H1 (cell line): Measurements from ENCODE around the gene ST14. TPM values are rescaled to one million over a fixed set of nuclear protein-coding genes. Genes with fewer than 3 reads are reported as not detected.
A peak's percentile ranks its signal among the peaks of the same experiment; 100 is the strongest.

Experiments used
- CTCF ChIA-PET: fragments of 300-600 bp; sonication (Branson Sonifier 250); formaldehyde crosslinking; loops from one replicate; lab custom pipeline; 2021; ENCODE audit not compliant: partially characterized antibody; lab: Charles Lee
- POLR2A ChIA-PET: fragments of 300-600 bp; sonication (Branson Sonifier 250); formaldehyde crosslinking; loops from one replicate; lab custom pipeline; 2021; ENCODE audit warnings: inconsistent platforms; ENCODE audit not compliant: partially characterized antibody; lab: Charles Lee
- DNase-seq, 2 experiments: peaks; one replicate each; pipeline versions ENCODE4 v3.0.0 to v3.0.0-alpha.2; 2010 to 2022; ENCODE audit warnings: low spot score in 2 of 2, low read depth in 1 of 2, mixed read lengths in 1 of 2
- FAIRE-seq: peaks from 2 replicates; lab custom pipeline; 2011; peaks lifted over from hg19 to GRCh38; lab: Jason Lieb, UNC
- H2AFZ ChIP-seq: 2 replicates; pipeline ENCODE4 v1.8.1; 2012; ENCODE audit warnings: low read length, inconsistent platforms
- H2AK5ac ChIP-seq: 2 replicates; pipeline ENCODE4 v1.6.1; 2013; ENCODE audit warnings: low read depth, low read length
- H2BK120ac ChIP-seq: replicated peaks from 2 replicates; pipeline ENCODE3; 2013; ENCODE audit warnings: low read depth, low read length, inconsistent platforms
- H2BK12ac ChIP-seq: 2 replicates; pipeline ENCODE4 v1.6.1; 2013; ENCODE audit warnings: low read depth, low read length
- H2BK15ac ChIP-seq: 2 replicates; pipeline ENCODE4 v1.6.1; 2013; ENCODE audit warnings: low read length
- H2BK20ac ChIP-seq: 2 replicates; pipeline ENCODE4 v1.6.1; 2013; ENCODE audit warnings: low read length
- H2BK5ac ChIP-seq: 2 replicates; pipeline ENCODE4 v1.6.1; 2013; ENCODE audit warnings: low read depth, low read length
- H3K14ac ChIP-seq: 2 replicates; pipeline ENCODE4 v1.6.1; 2013; ENCODE audit warnings: inconsistent platforms; ENCODE audit not compliant: insufficient read length
- H3K18ac ChIP-seq: 2 replicates; pipeline ENCODE4 v1.6.1; 2013; ENCODE audit warnings: low read length; ENCODE audit errors: extremely low read depth
- H3K23ac ChIP-seq: 2 replicates; pipeline ENCODE4 v1.6.1; 2013; ENCODE audit warnings: inconsistent platforms; ENCODE audit not compliant: insufficient read length
- H3K23me2 ChIP-seq: 2 replicates; pipeline ENCODE4 v1.6.1; 2013; ENCODE audit warnings: low read depth, low read length
- H3K27ac ChIP-seq: 2 replicates; pipeline ENCODE4 v1.6.1; 2011; ENCODE audit warnings: low read depth, low read length, inconsistent platforms
- H3K27me3 ChIP-seq, 4 experiments: replicated peaks in 1 of 4; 1 replicate in 1 of 4; 2 replicates in 3 of 4; pipeline versions ENCODE4 v1.6.1 to v1.8.1; 2011 to 2013; ENCODE audit warnings: low read length in 3 of 4, mild to moderate bottlenecking in 3 of 4, inconsistent platforms in 2 of 4, mixed read lengths in 2 of 4, moderate library complexity in 1 of 4; ENCODE audit not compliant: control insufficient read depth in 3 of 4, insufficient read depth in 3 of 4; ENCODE audit errors: extremely low read depth in 1 of 4
- H3K36me3 ChIP-seq, 4 experiments: 2 replicates each; pipeline versions ENCODE4 v1.6.1 to v1.8.1; 2011 to 2013; ENCODE audit warnings: mild to moderate bottlenecking in 4 of 4, low read length in 3 of 4, moderate library complexity in 2 of 4, control low read depth in 1 of 4, inconsistent platforms in 1 of 4; ENCODE audit not compliant: insufficient read depth in 4 of 4, control insufficient read depth in 2 of 4
- H3K4ac ChIP-seq: replicated peaks from 2 replicates; pipeline ENCODE3; 2013; ENCODE audit warnings: low read length, low read depth, mixed read lengths, inconsistent platforms; ENCODE audit not compliant: insufficient read length
- H3K4me1 ChIP-seq, 4 experiments: replicated peaks in 1 of 4; 1 replicate in 1 of 4; 2 replicates in 3 of 4; pipeline versions ENCODE4 v1.6.1 to v1.8.1; 2011 to 2013; ENCODE audit warnings: low read length in 3 of 4, inconsistent platforms in 2 of 4, mixed read lengths in 1 of 4; ENCODE audit not compliant: insufficient read depth in 4 of 4, control insufficient read depth in 3 of 4
- H3K4me2 ChIP-seq, 2 experiments: 2 replicates each; pipeline versions ENCODE4 v1.6.1 to v1.8.1; 2011 to 2013; ENCODE audit warnings: low read depth in 2 of 2, low read length in 2 of 2, control low read depth in 1 of 2, inconsistent platforms in 1 of 2, mild to moderate bottlenecking in 1 of 2; ENCODE audit not compliant: insufficient read depth in 1 of 2
- H3K4me3 ChIP-seq, 4 experiments: fragments of 200-600, 300-600 bp in 1 of 4; sonication (generic), shearing (Covaris generic), sonication (Bioruptor Twin) in 1 of 4; 2 replicates each; pipeline versions ENCODE4 v1.5.1 to v1.8.1; 2011 to 2016; ENCODE audit warnings: low read length in 4 of 4, low read depth in 3 of 4, control low read depth in 2 of 4, inconsistent platforms in 2 of 4, mild to moderate bottlenecking in 2 of 4, mixed read lengths in 1 of 4, moderate library complexity in 1 of 4; ENCODE audit not compliant: insufficient read depth in 2 of 4; ENCODE audit errors: extremely low read depth in 1 of 4
- H3K56ac ChIP-seq: replicated peaks from 2 replicates; pipeline ENCODE3; 2013; ENCODE audit warnings: low read depth, mild to moderate bottlenecking, mixed read lengths, low read length, inconsistent platforms; ENCODE audit not compliant: insufficient read length
- H3K79me1 ChIP-seq: 2 replicates; pipeline ENCODE4 v1.6.1; 2013; ENCODE audit warnings: low read depth, low read length, control low read depth
- H3K79me2 ChIP-seq, 2 experiments: 2 replicates each; pipeline versions ENCODE4 v1.6.1 to v1.8.1; 2012 to 2013; ENCODE audit warnings: low read length in 2 of 2, mild to moderate bottlenecking in 2 of 2, inconsistent platforms in 1 of 2; ENCODE audit not compliant: insufficient read depth in 2 of 2, control insufficient read depth in 1 of 2
- H3K9ac ChIP-seq, 4 experiments: replicated peaks in 1 of 4; 1 replicate in 1 of 4; 2 replicates in 3 of 4; pipeline versions ENCODE4 v1.6.1 to v1.8.1; 2011 to 2013; ENCODE audit warnings: low read depth in 3 of 4, low read length in 3 of 4, control low read depth in 2 of 4, mild to moderate bottlenecking in 2 of 4, moderate library complexity in 2 of 4, inconsistent platforms in 1 of 4; ENCODE audit errors: extremely low read depth in 1 of 4
- H3K9me3 ChIP-seq, 2 experiments: 2 replicates each; pipeline versions ENCODE4 v1.6.1 to v1.8.1; 2012 to 2013; ENCODE audit warnings: mild to moderate bottlenecking in 2 of 2, moderate library complexity in 2 of 2, control low read depth in 1 of 2, inconsistent platforms in 1 of 2, low read depth in 1 of 2, low read length in 1 of 2, mixed read lengths in 1 of 2; ENCODE audit not compliant: insufficient read depth in 2 of 2
- H4K20me1 ChIP-seq, 2 experiments: replicated peaks in 1 of 2; 2 replicates each; pipeline versions ENCODE3 to v1.8.1; 2011 to 2013; ENCODE audit warnings: inconsistent platforms in 2 of 2, low read length in 2 of 2, mild to moderate bottlenecking in 1 of 2; ENCODE audit not compliant: insufficient read depth in 2 of 2, control insufficient read depth in 1 of 2
- H4K5ac ChIP-seq: 2 replicates; pipeline ENCODE4 v1.6.1; 2013; ENCODE audit warnings: low read length, low read depth, mixed read lengths, inconsistent platforms; ENCODE audit not compliant: insufficient read length
- H4K8ac ChIP-seq: 2 replicates; pipeline ENCODE4 v1.8.0; 2013; ENCODE audit warnings: mild to moderate bottlenecking, moderate library complexity, low read length, inconsistent platforms; ENCODE audit not compliant: insufficient read depth; ENCODE audit errors: extremely low read depth
- H4K91ac ChIP-seq: replicated peaks from 2 replicates; pipeline ENCODE3; 2013; ENCODE audit warnings: low read length, mixed read lengths, inconsistent platforms; ENCODE audit not compliant: insufficient read length
- BACH1 ChIP-seq: IDR thresholded peaks from 2 replicates; pipeline ENCODE4 v1.6.1; 2012; ENCODE audit warnings: low read length, improper control_type of control experiment
- CBX5 ChIP-seq: fragments of 300-800, 300-1000 bp; sonication (generic); IDR thresholded peaks from 2 replicates; pipeline ENCODE4 v1.7.1; 2016; ENCODE audit warnings: antibody characterized with exemption, low read length, low read depth
- CREB1 ChIP-seq: IDR thresholded peaks from 2 replicates; pipeline ENCODE4 v1.6.1; 2012; ENCODE audit warnings: inconsistent platforms
- CTCF ChIP-seq, 3 experiments: IDR thresholded peaks; 1 replicate in 2 of 3; 2 replicates in 1 of 3; pipeline versions ENCODE4 v1.5.1 to v1.6.1; 2011; ENCODE audit warnings: low read length in 3 of 3, mild to moderate bottlenecking in 3 of 3, inconsistent platforms in 2 of 3, low read depth in 1 of 3, moderate library complexity in 1 of 3; ENCODE audit not compliant: insufficient read depth in 1 of 3; ENCODE audit errors: control extremely low read depth in 1 of 3
- KDM4A ChIP-seq: IDR thresholded peaks from one replicate; pipeline ENCODE4 v1.7.1; 2012; ENCODE audit warnings: low read depth, mild to moderate bottlenecking, moderate library complexity, low read length, inconsistent platforms; ENCODE audit not compliant: severe bottlenecking
- MAFK ChIP-seq: IDR thresholded peaks from 2 replicates; pipeline ENCODE4 v1.6.1; 2012; ENCODE audit warnings: low read depth, mild to moderate bottlenecking, improper control_type of control experiment, low read length
- RAD21 ChIP-seq, 2 experiments: IDR thresholded peaks in 1 of 2; conservative IDR thresholded peaks in 1 of 2; 2 replicates each; pipeline ENCODE4 v1.6.1; 2011; ENCODE audit warnings: low read depth in 2 of 2, low read length in 2 of 2, improper control_type of control experiment in 1 of 2, inconsistent platforms in 1 of 2, mild to moderate bottlenecking in 1 of 2, moderate library complexity in 1 of 2
- YY1 ChIP-seq: IDR thresholded peaks from 2 replicates; pipeline ENCODE4 v1.6.1; 2011; ENCODE audit warnings: low read depth, mild to moderate bottlenecking, low read length
- WGBS, 2 experiments: shearing (Covaris generic) in 1 of 2; methylation state at CpG; one replicate each; pipeline versions ENCODE4 v1.1.6 to v1.1.7; 2013 to 2015; ENCODE audit warnings: low lambda C conversion rate in 2 of 2, mixed read lengths in 2 of 2, inconsistent platforms in 1 of 2, low coverage in 1 of 2, missing lambda C conversion rate in 1 of 2; ENCODE audit not compliant: insufficient replicate concordance in 2 of 2, insufficient coverage in 1 of 2, insufficient read length in 1 of 2; ENCODE audit errors: extremely low coverage in 1 of 2, missing lambda C conversion rate in 1 of 2; 5-methylcytosine and 5-hydroxymethylcytosine counted together
- polyA plus RNA-seq, 7 experiments: library from polyadenylated mRNA; depleted of rRNA in 3 of 7; stranded (reverse) in 5 of 7; unstranded in 2 of 7; fragments of >200 nt in 5 of 7; fragments of 200-250 nt in 2 of 7; gene quantifications; 1 replicate in 5 of 7; 2 replicates in 1 of 7; 4 replicates in 1 of 7; pipeline versions ENCODE4 v1.2.1 to v1.2.3, GENCODE V29; 2011 to 2013; ENCODE audit warnings: missing spikeins in 2 of 7, mixed read lengths in 2 of 7
- total RNA-seq: library from RNA; stranded (reverse); fragmentation: NEBNext Ultra II Directional; extraction: Animal tissue kit (Norgen Biotek cat#: 25700); gene quantifications from 2 replicates; pipeline ENCODE4 v1.2.1, GENCODE V29; 2021

Gene ST14
- total and polyA plus RNA-seq, 2 of the 8 experiments (the other 6 are each of a cell fraction or from before 2014, with no cell fraction given), result 22.4 to 24.9 TPM

GRCh38 chr11:130131961-130132850 is 27.4 kb upstream of the ST14 start:
- Histone ChIP-seq H3K4me2 (no peak overlapping the region), H3K4ac (no peak overlapping the region), H4K5ac (no peak overlapping the region), H4K8ac (no peak overlapping the region), H3K27ac (no peak overlapping the region), H2BK15ac (no peak overlapping the region), H3K56ac (no peak overlapping the region), H3K79me2 (no peaks in the 10 kb centered on the region), H2BK12ac (no peak overlapping the region), H3K23me2 (no peaks in the 10 kb centered on the region), H3K27me3 (no peaks in the 10 kb centered on the region), H2BK20ac (no peak overlapping the region), H2AFZ (no peak overlapping the region), H3K79me1 (peaks cover 7% of the 10 kb centered on the region; the same call in 1 of the 2 replicates), H2BK5ac (no peak overlapping the region), H3K36me3 (peaks cover 40 to 84% (median 68%) of the 10 kb centered on the region in 4 experiments), H3K18ac (no peak overlapping the region), H3K14ac (no peak overlapping the region), H3K23ac (no peak overlapping the region), H4K20me1 (peaks cover 2 to 3% of the 10 kb centered on the region in 2 experiments), H2BK120ac (no peak overlapping the region), H3K9me3 (peaks cover 0 to 11% of the 10 kb centered on the region in 2 experiments; a peak in 3 of 4 replicates), H3K4me3 (0 out of 8 replicates have a peak overlapping the region, but pooled peaks of 1 of the 4 experiments have one; percentile 19), H2AK5ac (no peak overlapping the region), H4K91ac (no peak overlapping the region), H3K4me1 (no peaks in the 10 kb centered on the region), H3K9ac (no peak overlapping the region)
- POLR2A ChIA-PET, result interaction anchor here (0.6 to 1.9 kb wide), 4 partner anchors 14 to 229 kb away, joined by 3 to 10 read pairs (median 4); no protein-coding TSS in a partner anchor
- DNase-seq, result peak; percentile 17 to 63
- peak; percentile 97 for FAIRE-seq
- CTCF ChIA-PET, result interaction anchor here (0.6 to 8.1 kb wide), 56 partner anchors 9 to 331 kb away, joined by 3 to 92 read pairs (median 5); no protein-coding TSS in a partner anchor
- 85% methylated on average over 9 of the region's 9 CpGs; no CpG with 5 or more reads in 1 of the 2 experiments for WGBS, 2 experiments
- peak; percentile 91 for TF ChIP-seq RAD21 (IDR thresholded peaks at IDR 0.05 in 1 of 2, conservative IDR thresholded peaks at IDR 0.05 in 1 of 2; ENCODE audit: low read depth in 2 of 2, low read length in 2 of 2)
- TF ChIP-seq CTCF (IDR thresholded peaks at IDR 0.05; ENCODE audit: control extremely low read depth in 1 of 3, insufficient read depth in 1 of 3, low read depth in 1 of 3, low read length in 3 of 3), result peak; percentile 19 to 83 (median 72)
- TF ChIP-seq MAFK, result peak; percentile 93
- no peak for TF ChIP-seq CBX5
- peak; percentile 59; the same call in 1 of the 2 replicates for TF ChIP-seq CREB1
- peak; percentile 97 for TF ChIP-seq BACH1
- no peak for TF ChIP-seq KDM4A
- TF ChIP-seq YY1, result 0 out of 2 replicates have a peak, but pooled peaks have one; percentile 27
